GM12865 (cell line): ENCODE measurements around the gene POC1A.

Experiments
- DNase-seq: peaks from one replicate; pipeline ENCODE4 v3.0.0; 2010; ENCODE audit warnings: low read depth
- H3K4me3 ChIP-seq: 2 replicates; pipeline ENCODE4 v1.5.1; 2011; ENCODE audit warnings: mild to moderate bottlenecking, low read depth, low read length, control low read depth
- CTCF ChIP-seq: IDR thresholded peaks from 2 replicates; pipeline ENCODE4 v1.5.1; 2011; ENCODE audit warnings: low read length, control low read depth, low read depth, inconsistent platforms; ENCODE audit not compliant: insufficient read depth; ENCODE audit errors: missing control alignments

POC1A gene

GRCh38 chr3:52146189-52146588 lies 8.0 kb downstream of the POC1A start:
- TF ChIP-seq CTCF = no peak
- H3K4me3 ChIP-seq = no peak overlapping the region
- DNase-seq = no peak

GRCh38 chr3:52145736-52146110 lies 8.5 kb downstream of the POC1A start:
- TF ChIP-seq CTCF = no peak
- no peak overlapping the region for H3K4me3 ChIP-seq
- DNase-seq = no peak

- no peak overlapping the region for H3K4me3 ChIP-seq
- TF ChIP-seq CTCF = no peak
- DNase-seq = no peak
These were observed 9.2 kb downstream of the POC1A start for GRCh38 chr3:52144796-52145735.

GRCh38 chr3:52144034-52144795 lies 10.0 kb downstream of the POC1A start:
- peak; percentile 92 for TF ChIP-seq CTCF
- no peak overlapping the region for H3K4me3 ChIP-seq

DNA sequence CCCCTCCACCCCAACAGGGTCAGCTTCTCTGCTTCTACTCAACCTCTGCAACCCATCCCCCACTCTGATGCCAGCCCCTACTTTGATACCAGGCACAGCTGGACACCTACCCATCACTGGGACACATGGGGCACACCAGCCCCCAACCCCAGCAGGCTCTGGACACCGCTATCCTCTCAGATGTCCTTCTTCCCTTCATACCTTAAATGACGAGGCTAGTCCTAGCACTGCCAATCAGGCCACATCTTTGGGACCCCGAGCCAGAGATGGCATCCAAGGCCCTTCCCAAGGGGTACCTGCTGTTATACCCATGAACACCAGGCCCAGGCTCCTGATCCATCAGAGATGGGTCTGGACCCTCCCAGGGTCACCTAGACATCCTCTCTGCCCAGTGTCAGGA lies 10.6 kb downstream of the POC1A start:
- no peak overlapping the region for H3K4me3 ChIP-seq
- DNase-seq = no peak
- no peak for TF ChIP-seq CTCF

More at GRCh38 chr3:52144034-52144795, 10.0 kb downstream of the POC1A start:
- DNase-seq = peak; percentile 90

GRCh38 chr3:52143156-52143555 lies 11.1 kb downstream of the POC1A start:
- TF ChIP-seq CTCF = no peak
- H3K4me3 ChIP-seq = no peak overlapping the region
- DNase-seq = no peak
